HepG2 (cell line): ENCODE results near the gene KCTD13. TPM values are rescaled to one million over a fixed set of nuclear protein-coding genes. Genes with fewer than 3 reads are reported as not detected.
A peak's percentile ranks its signal among the peaks of the same experiment; 100 is the strongest.

ENCODE experiments used
- ATM ChIP-seq: fragments of 450-650 bp; IDR thresholded peaks from 2 replicates; pipeline ENCODE4 v1.7.1; 2017; ENCODE audit warnings: mild to moderate bottlenecking, borderline replicate concordance
- GTF3A ChIP-seq: sonication (generic); formaldehyde crosslinking; conservative IDR thresholded peaks from 2 replicates; pipeline ENCODE4 v1.4.0; 2020; ENCODE audit warnings: mild to moderate bottlenecking, missing genetic modification reagents
- HIVEP1 ChIP-seq: sonication (generic); formaldehyde crosslinking; IDR thresholded peaks from 2 replicates; pipeline ENCODE4 v1.4.0; 2020; ENCODE audit warnings: mild to moderate bottlenecking, missing genetic modification reagents
- NFE2L2 ChIP-seq: fragments of 150-350 bp; IDR thresholded peaks from 2 replicates; pipeline ENCODE4 v1.6.1; 2014; ENCODE audit warnings: low read length
- NRL ChIP-seq: sonication (generic); formaldehyde crosslinking; IDR thresholded peaks from 2 replicates; pipeline ENCODE4 v1.5.0; 2020; ENCODE audit warnings: missing genetic modification reagents, mild to moderate bottlenecking, moderate library complexity, borderline replicate concordance
- PAWR ChIP-seq: sonication (generic); formaldehyde crosslinking; IDR thresholded peaks from 2 replicates; pipeline ENCODE4 v1.4.0; 2020; ENCODE audit warnings: missing genetic modification reagents, mild to moderate bottlenecking, borderline replicate concordance
- RAD21 ChIP-seq: fragments of 450-650 bp; formaldehyde crosslinking; IDR thresholded peaks from 2 replicates; pipeline ENCODE4 v1.5.0; 2020; ENCODE audit warnings: mild to moderate bottlenecking
- RFX1 ChIP-seq: fragments of 450-650 bp; IDR thresholded peaks from 2 replicates; pipeline ENCODE4 v1.6.1; 2017
- SP2 ChIP-seq: sonication (generic); formaldehyde crosslinking; IDR thresholded peaks from 2 replicates; pipeline ENCODE4 v1.5.1; 2020; ENCODE audit warnings: mild to moderate bottlenecking, missing genetic modification reagents
- TP53 ChIP-seq: sonication (generic); formaldehyde crosslinking; conservative IDR thresholded peaks from 2 replicates; pipeline ENCODE4 v1.4.0; 2020; ENCODE audit warnings: missing genetic modification reagents
- ZNF224 ChIP-seq: sonication (generic); formaldehyde crosslinking; IDR thresholded peaks from 2 replicates; pipeline ENCODE4 v1.5.0; 2020; ENCODE audit warnings: mild to moderate bottlenecking, missing genetic modification reagents
- ZNF251 ChIP-seq: sonication (generic); formaldehyde crosslinking; IDR thresholded peaks from 2 replicates; pipeline ENCODE4 v1.9.0; 2021; ENCODE audit warnings: mild to moderate bottlenecking, missing genetic modification reagents
- ZNF616 ChIP-seq: sonication (generic); formaldehyde crosslinking; IDR thresholded peaks from 2 replicates; pipeline ENCODE4 v1.5.0; 2020; ENCODE audit warnings: low read depth, mild to moderate bottlenecking, missing genetic modification reagents
- ZSCAN12 ChIP-seq: sonication (generic); formaldehyde crosslinking; IDR thresholded peaks from 2 replicates; pipeline ENCODE4 v1.9.0; 2021; ENCODE audit warnings: mild to moderate bottlenecking, missing genetic modification reagents
- polyA plus RNA-seq, 8 experiments: library from polyadenylated mRNA; depleted of rRNA in 3 of 8; stranded (reverse) in 7 of 8; unstranded in 1 of 8; fragments of >200 nt; fragmentation: Illumina TruSeq in 4 of 8; extraction: Trizol in 4 of 8; gene quantifications; 2 replicates each; pipeline versions ENCODE4 v1.2.1 to v1.2.3, GENCODE V29; 2011 to 2016; ENCODE audit warnings: low read depth in 4 of 8, missing spikeins in 1 of 8, mixed read lengths in 1 of 8; ENCODE audit not compliant: insufficient read depth in 1 of 8
- total RNA-seq, 5 experiments: library from RNA; depleted of rRNA; stranded (reverse); fragments of >200 nt; fragmentation: Illumina TruSeq; extraction: Trizol; gene quantifications; 2 replicates each; pipeline ENCODE4 v1.2.3, GENCODE V29; 2016; ENCODE audit warnings: low read depth in 1 of 5
- TF ChIP-seq, protein P1 (sequence below): sonication (generic); formaldehyde crosslinking; IDR thresholded peaks from 2 replicates; pipeline ENCODE4 v1.4.0; 2020; ENCODE audit warnings: missing genetic modification reagents, low read depth, mild to moderate bottlenecking, borderline replicate concordance
- TF ChIP-seq, protein P2 (sequence below): sonication (generic); formaldehyde crosslinking; IDR thresholded peaks from 2 replicates; pipeline ENCODE4 v1.4.0; 2020; ENCODE audit warnings: missing genetic modification reagents, borderline replicate concordance
- TF ChIP-seq, protein P3 (sequence below): sonication (generic); formaldehyde crosslinking; IDR thresholded peaks from 2 replicates; pipeline ENCODE4 v1.5.0; 2020; ENCODE audit warnings: missing genetic modification reagents
- TF ChIP-seq, protein P4 (sequence below): sonication (generic); formaldehyde crosslinking; IDR thresholded peaks from 2 replicates; pipeline ENCODE4 v1.9.0; 2021; ENCODE audit warnings: missing genetic modification reagents, borderline replicate concordance
- TF ChIP-seq, protein P5 (sequence below): sonication (generic); formaldehyde crosslinking; IDR thresholded peaks from 2 replicates; pipeline ENCODE4 v1.5.0; 2020; ENCODE audit warnings: mild to moderate bottlenecking, missing genetic modification reagents
- TF ChIP-seq, protein P6 (sequence below): IDR thresholded peaks from 2 replicates; pipeline ENCODE4 v1.6.1; 2012; ENCODE audit warnings: low read depth, low read length, improper control_type of control experiment

The KCTD13 gene
- total and polyA plus RNA-seq, 2 of the 13 experiments (the other 11 are each of a cell fraction or from before 2014, with no cell fraction given) = 6.3 to 14.7 TPM

DNA sequence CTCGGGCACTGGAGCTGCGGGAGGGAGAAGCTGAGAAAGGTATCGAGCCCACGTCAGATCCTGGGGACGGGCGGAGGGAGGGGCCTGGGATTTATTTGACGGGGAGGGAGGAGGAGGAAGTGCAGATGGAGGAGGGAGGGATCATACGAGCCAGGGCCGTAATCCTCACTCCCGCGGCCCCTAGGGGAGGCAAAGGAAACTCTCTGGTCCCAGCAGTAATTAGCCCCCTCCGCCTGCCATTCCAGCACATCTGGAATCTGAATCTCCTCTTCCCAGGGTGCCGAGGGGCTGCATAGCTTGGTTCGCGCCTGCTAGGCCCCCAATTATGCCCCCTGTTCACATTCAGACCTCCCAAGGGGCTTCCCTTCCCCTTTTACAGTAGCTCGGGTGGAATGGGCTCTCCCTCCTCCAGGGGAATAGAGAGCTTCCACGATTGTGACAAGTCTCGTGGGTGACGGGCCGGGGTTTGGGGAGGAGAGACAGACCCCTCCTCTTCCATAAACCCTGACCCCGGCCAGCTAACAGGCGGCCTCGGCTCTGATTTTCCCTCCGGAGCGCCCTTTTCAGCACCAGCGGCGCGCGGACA is 26.4 kb downstream of the KCTD13 start, which contains the start of gene SEZ6L2 (continued):
- TF ChIP-seq, protein P1, sequence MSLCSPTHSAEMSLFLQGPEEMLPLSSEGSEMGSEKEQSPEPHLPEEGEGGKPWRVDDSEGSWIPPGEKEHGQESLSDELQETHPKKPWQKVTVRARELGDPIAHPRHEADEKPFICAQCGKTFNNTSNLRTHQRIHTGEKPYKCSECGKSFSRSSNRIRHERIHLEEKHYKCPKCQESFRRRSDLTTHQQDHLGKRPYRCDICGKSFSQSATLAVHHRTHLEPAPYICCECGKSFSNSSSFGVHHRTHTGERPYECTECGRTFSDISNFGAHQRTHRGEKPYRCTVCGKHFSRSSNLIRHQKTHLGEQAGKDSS (CRISPR knock-in tag) = 0 out of 2 replicates have a peak, but pooled peaks have one; percentile 41
- TF ChIP-seq, protein P2, sequence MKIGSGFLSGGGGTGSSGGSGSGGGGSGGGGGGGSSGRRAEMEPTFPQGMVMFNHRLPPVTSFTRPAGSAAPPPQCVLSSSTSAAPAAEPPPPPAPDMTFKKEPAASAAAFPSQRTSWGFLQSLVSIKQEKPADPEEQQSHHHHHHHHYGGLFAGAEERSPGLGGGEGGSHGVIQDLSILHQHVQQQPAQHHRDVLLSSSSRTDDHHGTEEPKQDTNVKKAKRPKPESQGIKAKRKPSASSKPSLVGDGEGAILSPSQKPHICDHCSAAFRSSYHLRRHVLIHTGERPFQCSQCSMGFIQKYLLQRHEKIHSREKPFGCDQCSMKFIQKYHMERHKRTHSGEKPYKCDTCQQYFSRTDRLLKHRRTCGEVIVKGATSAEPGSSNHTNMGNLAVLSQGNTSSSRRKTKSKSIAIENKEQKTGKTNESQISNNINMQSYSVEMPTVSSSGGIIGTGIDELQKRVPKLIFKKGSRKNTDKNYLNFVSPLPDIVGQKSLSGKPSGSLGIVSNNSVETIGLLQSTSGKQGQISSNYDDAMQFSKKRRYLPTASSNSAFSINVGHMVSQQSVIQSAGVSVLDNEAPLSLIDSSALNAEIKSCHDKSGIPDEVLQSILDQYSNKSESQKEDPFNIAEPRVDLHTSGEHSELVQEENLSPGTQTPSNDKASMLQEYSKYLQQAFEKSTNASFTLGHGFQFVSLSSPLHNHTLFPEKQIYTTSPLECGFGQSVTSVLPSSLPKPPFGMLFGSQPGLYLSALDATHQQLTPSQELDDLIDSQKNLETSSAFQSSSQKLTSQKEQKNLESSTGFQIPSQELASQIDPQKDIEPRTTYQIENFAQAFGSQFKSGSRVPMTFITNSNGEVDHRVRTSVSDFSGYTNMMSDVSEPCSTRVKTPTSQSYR (CRISPR knock-in tag) = peak; percentile 35; the same call in 1 of the 2 replicates
- TF ChIP-seq, protein P3, sequence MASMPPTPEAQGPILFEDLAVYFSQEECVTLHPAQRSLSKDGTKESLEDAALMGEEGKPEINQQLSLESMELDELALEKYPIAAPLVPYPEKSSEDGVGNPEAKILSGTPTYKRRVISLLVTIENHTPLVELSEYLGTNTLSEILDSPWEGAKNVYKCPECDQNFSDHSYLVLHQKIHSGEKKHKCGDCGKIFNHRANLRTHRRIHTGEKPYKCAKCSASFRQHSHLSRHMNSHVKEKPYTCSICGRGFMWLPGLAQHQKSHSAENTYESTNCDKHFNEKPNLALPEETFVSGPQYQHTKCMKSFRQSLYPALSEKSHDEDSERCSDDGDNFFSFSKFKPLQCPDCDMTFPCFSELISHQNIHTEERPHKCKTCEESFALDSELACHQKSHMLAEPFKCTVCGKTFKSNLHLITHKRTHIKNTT (CRISPR knock-in tag) = no peak
- TF ChIP-seq, protein P4, sequence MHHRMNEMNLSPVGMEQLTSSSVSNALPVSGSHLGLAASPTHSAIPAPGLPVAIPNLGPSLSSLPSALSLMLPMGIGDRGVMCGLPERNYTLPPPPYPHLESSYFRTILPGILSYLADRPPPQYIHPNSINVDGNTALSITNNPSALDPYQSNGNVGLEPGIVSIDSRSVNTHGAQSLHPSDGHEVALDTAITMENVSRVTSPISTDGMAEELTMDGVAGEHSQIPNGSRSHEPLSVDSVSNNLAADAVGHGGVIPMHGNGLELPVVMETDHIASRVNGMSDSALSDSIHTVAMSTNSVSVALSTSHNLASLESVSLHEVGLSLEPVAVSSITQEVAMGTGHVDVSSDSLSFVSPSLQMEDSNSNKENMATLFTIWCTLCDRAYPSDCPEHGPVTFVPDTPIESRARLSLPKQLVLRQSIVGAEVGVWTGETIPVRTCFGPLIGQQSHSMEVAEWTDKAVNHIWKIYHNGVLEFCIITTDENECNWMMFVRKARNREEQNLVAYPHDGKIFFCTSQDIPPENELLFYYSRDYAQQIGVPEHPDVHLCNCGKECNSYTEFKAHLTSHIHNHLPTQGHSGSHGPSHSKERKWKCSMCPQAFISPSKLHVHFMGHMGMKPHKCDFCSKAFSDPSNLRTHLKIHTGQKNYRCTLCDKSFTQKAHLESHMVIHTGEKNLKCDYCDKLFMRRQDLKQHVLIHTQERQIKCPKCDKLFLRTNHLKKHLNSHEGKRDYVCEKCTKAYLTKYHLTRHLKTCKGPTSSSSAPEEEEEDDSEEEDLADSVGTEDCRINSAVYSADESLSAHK (CRISPR knock-in tag) = peak; percentile 93; the same call in 1 of the 2 replicates
- TF ChIP-seq ATM (no peak), ZNF224 (CRISPR knock-in tag) (no peak), GTF3A (no peak), TP53 (CRISPR knock-in tag) (peak; percentile 53; the same call in 1 of the 2 replicates), SP2 (CRISPR knock-in tag) (no peak), ZNF616 (CRISPR knock-in tag) (no peak; the same call in 1 of the 2 replicates), ZSCAN12 (CRISPR knock-in tag) (no peak), NRL (CRISPR knock-in tag) (peak; percentile 58; the same call in 1 of the 2 replicates), RFX1 (no peak), ZNF251 (CRISPR knock-in tag) (no peak), RAD21 (no peak; the same call in 1 of the 2 replicates), NFE2L2 (no peak), HIVEP1 (CRISPR knock-in tag) (no peak), PAWR (CRISPR knock-in tag) (no peak)
- TF ChIP-seq, protein P5, sequence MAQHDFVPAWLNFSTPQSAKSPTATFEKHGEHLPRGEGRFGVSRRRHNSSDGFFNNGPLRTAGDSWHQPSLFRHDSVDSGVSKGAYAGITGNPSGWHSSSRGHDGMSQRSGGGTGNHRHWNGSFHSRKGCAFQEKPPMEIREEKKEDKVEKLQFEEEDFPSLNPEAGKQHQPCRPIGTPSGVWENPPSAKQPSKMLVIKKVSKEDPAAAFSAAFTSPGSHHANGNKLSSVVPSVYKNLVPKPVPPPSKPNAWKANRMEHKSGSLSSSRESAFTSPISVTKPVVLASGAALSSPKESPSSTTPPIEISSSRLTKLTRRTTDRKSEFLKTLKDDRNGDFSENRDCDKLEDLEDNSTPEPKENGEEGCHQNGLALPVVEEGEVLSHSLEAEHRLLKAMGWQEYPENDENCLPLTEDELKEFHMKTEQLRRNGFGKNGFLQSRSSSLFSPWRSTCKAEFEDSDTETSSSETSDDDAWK (CRISPR knock-in tag) = no peak
- TF ChIP-seq, protein P6, sequence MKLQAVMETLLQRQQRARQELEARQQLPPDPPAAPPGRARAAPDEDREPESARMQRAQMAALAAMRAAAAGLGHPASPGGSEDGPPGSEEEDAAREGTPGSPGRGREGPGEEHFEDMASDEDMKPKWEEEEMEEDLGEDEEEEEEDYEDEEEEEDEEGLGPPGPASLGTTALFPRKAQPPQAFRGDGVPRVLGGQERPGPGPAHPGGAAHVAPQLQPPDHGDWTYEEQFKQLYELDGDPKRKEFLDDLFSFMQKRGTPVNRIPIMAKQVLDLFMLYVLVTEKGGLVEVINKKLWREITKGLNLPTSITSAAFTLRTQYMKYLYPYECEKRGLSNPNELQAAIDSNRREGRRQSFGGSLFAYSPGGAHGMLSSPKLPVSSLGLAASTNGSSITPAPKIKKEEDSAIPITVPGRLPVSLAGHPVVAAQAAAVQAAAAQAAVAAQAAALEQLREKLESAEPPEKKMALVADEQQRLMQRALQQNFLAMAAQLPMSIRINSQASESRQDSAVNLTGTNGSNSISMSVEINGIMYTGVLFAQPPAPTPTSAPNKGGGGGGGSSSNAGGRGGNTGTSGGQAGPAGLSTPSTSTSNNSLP = peak; percentile 55; the same call in 1 of the 2 replicates
